GM19395 (cell line): ENCODE data around the gene FAM117B.
"Not testable (repeated sequence)": the region's sequence is repeated elsewhere in the genome, so short reads cannot be mapped to it uniquely, and the experiment has no call there.

Experiments used
- ATAC-seq: cut with Tn5 transposase; IDR thresholded peaks from one replicate; pipeline ENCODE4 v1.9.1; 2021; ENCODE audit warnings: mild to moderate bottlenecking, moderate library complexity; ENCODE audit not compliant: unreplicated experiment

FAM117B gene

GRCh38 chr2:202700075-202700901, 65.5 kb downstream of the FAM117B start:
- no peak for ATAC-seq

- no peak for ATAC-seq
Measured at GRCh38 chr2:202703091-202703490, 68.3 kb downstream of the FAM117B start.

- ATAC-seq = no peak
Measured at GRCh38 chr2:202704248-202704647, 69.5 kb downstream of the FAM117B start.

DNA sequence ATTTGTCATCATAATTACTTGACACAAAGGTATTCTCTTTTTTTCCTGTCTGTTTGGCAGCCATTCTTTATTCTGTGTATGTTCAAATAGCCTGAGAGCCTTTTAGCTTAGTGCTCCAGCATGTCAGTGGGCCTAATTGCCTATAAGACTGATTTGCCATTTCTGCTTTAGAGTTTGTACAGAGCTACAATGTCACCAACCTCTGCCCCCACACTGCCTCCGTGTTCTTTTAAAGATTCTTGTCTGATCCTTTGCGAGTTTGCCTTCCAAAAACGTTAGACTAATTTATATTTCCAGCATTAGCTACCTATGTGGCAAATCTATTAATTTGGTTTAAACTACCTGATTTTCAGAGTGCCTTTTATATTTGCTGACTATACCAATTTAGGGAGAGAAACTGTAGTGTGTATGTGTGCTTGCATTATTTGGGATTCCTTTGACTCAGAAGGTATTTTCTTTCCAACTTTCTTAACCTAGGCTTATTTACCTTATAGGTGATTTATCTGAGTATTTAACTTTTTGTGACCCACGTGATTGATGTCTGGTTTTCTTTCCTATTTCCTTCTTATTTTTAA, 70.8 kb downstream of the FAM117B start:
- ATAC-seq = no peak

DNA sequence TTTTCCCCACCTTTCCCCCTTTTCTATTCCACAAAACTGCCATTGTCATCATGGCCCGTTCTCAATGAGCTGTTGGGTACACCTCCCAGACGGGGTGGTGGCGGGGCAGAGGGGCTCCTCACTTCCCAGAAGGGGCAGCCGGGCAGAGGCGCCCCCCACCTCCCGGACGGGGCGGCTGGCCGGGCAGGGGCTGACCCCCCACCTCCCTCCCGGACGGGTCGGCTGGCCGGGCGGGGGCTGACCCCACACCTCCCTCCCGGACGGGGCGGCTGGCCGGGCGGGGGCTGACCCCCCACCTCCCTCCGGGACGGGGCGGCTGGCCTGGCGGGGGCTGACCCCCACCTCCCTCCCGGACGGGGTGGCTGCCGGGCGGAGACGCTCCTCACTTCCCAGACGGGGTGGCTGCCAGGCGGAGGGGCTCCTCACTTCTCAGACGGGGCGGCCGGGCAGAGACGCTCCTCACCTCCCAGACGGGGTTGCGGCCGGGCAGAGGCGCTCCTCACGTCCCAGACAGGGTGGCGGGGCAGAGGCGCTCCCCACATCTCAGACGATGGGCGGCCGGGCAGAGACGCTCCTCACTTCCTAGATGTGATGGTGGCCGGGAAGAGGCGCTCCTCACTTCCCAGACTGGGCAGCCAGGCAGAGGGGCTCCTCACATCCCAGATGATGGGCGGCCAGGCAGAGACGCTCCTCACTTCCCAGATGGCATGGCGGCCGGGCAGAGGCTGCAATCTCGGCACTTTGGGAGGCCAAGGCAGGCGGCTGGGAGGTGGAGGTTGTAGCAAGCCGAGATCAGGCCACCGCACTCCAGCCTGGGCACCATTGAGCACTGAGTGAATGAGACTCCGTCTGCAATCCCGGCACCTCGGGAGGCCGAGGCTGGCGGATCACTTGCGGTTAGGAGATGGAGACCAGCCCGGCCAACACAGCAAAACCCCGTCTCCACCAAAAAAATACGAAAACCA, 80.5 kb downstream of the FAM117B start:
- not testable (repeated sequence) for ATAC-seq

- no peak for ATAC-seq
Measured at GRCh38 chr2:202716114-202716718, 81.4 kb downstream of the FAM117B start.

- no peak for ATAC-seq
Measured at GRCh38 chr2:202716953-202717597, 82.3 kb downstream of the FAM117B start.

DNA sequence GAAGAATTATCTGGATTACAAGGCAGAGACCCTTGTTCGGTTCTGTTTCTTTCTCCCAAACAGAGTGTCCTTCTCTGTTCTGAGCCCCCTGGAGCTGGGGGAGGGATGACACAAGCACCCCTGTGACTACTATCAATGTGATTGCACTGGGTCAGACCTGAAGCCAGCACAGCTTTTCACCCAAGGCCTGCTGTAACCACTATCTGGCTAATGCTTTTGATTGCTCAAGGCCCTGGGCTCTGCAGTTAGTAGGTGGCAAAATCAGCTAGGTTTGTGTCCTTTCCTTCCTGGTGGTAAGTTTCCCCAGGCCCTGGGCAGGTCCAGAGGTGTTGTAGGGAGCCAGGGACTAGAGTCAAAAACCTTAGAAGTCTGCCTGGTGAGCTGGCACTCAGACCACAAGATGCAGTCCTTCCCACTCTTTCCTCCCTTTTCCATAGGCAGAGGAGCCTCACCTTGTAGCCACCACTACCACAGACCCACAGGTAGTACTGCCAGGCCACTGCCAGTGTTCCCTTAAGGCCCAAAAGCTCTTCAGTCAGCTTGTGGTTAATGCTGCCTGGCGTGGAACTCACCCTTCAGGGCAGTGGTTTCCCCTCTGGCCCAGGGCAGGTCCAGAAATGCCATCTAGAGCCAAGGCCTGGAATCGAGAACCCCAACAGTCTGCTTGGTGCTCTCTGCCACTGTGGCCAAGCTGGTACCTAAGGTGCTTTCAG, 83.0 kb downstream of the FAM117B start:
- ATAC-seq = no peak

GRCh38 chr2:202718614-202719013, 83.8 kb downstream of the FAM117B start:
- no peak for ATAC-seq

DNA sequence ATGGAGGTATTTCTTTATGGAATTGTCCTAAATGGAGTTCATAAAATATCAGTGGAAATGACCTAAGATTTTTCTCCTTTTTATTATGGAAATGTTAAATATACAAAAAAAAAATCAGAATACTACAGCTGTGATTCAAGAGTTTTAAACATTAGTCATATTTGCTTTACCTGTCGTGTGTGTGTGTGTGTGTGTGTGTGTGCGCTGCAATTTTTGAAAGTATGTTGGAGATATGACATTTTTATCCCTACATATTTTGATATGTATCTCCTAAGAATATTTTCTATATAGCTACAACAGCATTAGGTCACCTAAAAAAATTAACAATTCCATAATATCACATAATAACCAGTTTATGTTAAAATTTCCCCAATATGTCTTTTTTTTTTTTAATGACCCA, 85.5 kb downstream of the FAM117B start:
- ATAC-seq = no peak

- no peak for ATAC-seq
Measured at GRCh38 chr2:202721621-202722020, 86.9 kb downstream of the FAM117B start.

DNA sequence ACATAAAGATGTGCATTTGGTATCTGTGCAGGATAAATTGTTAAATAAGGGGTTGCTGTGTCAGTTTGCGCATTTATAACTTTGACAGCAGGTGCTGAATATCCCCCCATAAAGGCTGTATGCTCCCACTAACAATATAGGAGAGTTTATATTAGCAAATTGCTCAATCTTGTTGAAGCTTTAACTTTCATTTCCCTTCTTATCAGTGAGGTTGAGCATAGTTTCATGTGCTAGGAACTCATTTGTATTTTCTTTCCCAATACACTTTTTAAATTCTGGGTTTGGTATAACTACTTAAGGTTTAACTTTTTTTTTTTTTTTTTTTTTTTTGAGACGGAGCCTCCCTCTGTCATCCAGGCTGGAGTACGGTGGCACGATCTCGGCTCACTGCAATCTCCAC, 89.0 kb downstream of the FAM117B start:
- ATAC-seq = no peak

DNA sequence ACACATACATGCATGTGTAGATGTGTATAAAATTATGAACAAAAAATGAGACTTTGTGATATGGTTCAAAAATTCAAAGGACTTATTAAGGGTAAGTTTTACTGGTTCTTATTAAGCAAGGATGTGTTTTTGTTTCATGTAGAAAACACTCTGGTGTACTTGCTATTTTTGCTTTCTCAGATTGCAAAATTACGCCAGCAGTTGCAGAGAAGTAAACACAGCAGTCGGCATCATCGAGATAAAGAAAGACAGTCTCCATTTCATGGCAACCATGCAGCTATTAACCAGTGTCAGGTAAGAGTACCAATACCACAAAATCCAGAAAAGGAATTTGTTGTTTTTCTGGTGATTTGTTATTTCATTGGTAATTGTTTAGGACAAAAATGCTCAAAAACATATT, 91.3 kb downstream of the FAM117B start:
- no peak for ATAC-seq

DNA sequence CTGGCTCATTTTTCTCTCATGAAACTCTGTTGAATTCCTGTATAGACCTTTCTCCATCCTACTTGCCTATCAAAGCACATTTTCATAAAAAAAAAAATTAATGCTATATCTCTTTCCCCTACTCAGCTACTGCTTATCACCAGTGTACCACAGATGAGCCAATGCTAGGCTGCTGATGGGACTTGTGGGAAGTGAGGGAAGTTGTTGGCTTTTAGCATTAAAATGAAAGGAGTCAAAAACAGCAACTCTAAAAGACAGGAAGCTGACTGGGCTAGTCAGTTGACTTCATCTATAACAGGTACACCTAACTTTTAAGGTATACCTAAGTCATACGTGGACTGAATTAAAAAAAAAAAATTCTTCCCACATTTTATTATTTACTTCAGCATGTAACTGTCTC, 102.1 kb downstream of the FAM117B start:
- ATAC-seq = no peak

DNA sequence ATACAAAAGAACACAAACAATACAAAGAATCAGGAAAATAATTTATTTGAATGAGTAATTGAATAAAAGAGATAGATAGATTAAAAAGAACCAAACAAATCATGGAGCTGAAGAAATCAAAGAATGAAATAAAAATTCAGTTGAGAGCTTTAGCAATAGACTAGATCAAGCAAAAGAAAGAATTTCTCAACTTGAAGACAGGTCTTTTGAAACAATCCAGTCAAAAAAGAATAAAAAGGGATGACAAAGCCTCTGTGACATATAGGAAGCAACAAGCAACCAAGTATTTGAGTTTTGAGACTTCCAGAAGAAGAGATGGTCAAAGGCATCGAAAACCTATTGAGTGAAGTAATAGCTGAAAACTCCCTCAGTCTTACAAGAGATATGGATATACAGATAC, 108.8 kb downstream of the FAM117B start:
- ATAC-seq = no peak

DNA sequence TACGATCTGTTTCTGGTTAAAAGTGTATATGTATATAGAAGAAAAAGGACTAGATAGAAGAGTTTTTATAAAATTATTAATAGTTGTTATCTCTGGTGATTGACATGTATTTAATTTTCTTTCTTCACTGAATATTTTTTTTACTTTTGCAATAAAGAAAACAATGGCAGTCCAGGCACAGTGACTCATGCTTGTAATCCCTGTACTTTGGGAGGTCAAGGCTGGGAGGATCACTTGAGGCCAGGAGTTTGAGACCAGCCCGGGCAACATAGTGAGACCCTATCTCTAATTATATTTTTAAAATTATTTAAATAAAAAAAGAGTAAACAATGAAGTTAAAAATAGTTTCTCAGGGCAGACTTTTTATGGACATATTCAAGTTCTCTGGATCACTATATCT, 114.7 kb downstream of the FAM117B start:
- no peak for ATAC-seq

DNA sequence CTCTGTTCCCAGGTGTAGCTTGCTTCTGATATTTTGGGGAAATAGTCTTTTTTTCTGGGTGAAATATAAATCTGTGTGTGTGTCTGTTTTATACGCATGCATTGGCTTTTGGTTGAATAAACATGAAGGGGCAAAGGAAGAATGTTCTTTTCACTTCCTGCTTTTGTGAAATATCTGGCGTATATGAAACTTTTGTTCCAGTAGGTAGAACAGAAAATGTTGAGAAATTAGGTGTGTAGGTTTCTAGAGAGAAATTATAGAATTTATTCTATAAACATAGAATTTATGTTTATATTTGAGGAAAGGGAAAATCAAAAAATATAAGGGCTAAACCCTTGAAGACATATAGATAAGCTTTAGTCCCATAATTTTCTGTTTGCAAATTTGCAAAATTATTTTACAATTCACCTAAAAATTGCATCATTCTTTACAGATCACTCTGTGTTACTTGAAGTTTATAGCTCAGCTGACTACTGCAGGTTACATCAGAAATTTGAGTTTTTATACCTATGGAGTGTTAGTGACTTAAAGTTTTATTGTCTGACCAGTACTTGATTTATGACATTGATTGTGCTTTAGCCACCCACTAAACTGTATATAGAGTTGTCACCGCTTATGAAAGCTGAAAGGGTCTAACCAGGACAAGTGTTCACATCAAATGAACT, 116.1 kb downstream of the FAM117B start:
- no peak for ATAC-seq

DNA sequence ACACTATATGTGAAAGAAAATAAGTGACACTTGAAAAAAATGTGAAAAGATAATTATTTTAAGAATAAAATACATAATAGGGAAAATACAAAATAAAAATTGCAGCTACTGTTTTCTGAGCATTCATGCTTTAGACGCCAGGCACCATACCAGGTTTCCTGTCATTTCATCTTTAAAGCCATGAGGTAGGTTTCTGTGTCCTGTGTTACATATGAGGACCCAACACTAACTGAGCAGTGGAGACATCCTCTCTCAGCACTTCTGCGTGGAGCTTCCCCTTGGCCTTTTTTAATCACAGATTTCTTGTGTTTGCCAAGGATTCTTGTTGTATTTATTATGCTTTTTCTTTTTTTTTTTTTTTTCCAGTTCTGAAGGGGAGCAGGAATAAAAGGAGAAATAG, 117.3 kb downstream of the FAM117B start:
- ATAC-seq = no peak

GRCh38 chr2:202754936-202755335, 120.2 kb downstream of the FAM117B start:
- no peak for ATAC-seq
